Measurements from ENCODE around the gene UBE2Q2.

UBE2Q2 gene

DNA sequence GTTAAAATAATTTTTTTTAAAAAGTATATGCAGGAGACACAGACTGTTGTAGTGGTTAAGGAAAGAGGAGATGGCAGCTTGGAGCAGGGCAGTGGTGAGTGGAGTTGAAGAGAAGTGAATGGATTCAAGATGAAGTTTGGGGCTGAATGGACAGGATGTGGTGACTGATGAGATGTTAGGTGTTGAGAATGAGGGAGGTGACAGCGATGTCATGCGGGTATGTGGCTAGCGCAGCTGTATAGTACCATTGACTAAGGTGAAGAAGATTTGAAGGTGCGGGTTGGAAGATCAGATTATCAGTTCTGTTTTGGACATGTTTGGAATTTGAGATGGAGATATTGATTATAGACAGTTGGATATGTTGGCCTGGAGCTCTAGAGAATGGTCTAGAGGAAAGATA, 80.5 kb downstream of the UBE2Q2 start:
- no peak for DNase-seq (ENCODE audit: low read depth)

DNA sequence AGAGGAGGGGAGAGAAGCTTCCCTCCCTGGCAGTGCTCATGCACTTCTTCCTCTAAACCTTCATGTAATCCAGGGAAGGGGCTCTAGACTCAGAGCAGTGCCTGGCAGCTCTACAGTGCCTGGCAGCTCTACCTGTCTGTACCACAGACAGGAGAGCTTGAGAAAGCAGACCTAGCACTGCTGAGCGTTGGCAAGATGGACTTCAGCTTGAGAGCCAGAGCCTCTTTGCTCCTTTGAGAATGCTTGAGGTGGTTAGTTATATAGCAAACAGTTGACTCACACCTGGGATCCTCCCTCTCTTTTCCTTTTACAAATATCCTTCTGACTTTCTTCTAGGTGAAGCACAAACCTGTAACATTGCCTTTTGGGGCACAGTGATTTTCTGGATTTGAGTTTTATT, 81.3 kb downstream of the UBE2Q2 start:
- DNase-seq (ENCODE audit: low read depth): no peak

GRCh38 chr15:75925440-75925839, 82.2 kb downstream of the UBE2Q2 start:
- DNase-seq (ENCODE audit: low read depth): no peak

DNA sequence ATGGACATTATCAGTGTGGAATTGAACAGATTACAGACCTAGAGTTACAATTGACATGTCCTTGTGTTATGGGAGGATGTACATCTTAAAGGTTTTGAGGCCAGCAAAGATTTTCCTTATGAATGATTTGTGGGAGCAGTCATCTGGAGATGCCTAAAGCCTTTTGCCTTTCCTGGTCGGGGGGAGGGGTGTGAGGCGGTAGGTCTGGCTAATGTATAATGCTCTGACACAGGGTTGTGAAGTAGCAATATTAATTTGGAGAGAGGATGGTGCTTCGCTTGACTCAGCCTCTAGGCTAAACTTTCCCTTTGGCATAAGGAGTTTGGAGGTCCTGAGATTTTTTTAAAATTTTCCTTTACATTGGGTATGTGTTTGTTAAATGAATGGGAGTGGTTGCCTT, 83.7 kb downstream of the UBE2Q2 start:
- DNase-seq (ENCODE audit: low read depth): no peak

GRCh38 chr15:75927601-75928000, 84.4 kb downstream of the UBE2Q2 start:
- no peak for DNase-seq (ENCODE audit: low read depth)

DNA sequence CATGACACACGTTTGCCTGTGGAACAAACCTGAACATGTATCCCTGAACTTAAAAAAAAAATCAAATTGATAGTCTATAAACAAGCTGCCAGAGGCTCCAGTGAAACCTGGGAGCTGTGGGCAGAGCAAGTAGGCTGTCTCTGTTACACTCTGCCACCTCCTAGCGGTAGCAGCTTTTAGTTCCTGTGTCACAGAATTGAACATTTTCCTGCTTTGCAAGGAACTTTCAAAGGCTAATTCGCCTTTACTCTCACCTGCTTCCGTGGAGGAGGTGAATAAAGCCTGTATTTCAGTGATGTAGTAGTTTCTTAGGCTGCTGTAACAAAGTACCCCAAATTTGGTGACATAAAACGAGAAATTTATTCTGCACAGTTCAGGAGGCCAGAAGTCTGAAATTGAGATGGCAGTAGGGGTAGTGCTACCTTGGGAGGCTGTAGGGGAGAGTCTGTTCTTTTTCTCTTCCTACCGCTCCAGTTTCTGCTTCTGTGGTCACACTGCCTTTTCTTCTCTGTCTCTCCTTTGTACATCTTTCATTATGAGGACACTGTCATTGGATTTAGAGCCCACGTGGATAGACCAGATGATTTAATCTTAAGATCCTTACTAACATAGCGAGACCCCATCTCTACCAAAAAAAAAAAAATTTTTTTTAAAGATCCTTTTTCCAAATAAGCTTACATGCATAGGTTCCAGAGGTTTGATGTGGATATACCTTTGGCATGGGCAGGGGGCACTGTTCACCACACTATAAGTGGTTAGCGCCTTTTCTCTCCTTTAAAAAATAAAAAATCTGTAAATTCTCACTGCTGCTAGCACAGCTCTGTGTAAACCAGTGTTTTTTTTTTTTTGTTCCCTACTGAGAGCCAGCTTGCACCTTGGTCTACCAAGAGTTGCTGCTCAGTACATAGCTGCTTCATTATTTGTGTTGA, 85.7 kb downstream of the UBE2Q2 start:
- DNase-seq (ENCODE audit: low read depth): no peak

DNA sequence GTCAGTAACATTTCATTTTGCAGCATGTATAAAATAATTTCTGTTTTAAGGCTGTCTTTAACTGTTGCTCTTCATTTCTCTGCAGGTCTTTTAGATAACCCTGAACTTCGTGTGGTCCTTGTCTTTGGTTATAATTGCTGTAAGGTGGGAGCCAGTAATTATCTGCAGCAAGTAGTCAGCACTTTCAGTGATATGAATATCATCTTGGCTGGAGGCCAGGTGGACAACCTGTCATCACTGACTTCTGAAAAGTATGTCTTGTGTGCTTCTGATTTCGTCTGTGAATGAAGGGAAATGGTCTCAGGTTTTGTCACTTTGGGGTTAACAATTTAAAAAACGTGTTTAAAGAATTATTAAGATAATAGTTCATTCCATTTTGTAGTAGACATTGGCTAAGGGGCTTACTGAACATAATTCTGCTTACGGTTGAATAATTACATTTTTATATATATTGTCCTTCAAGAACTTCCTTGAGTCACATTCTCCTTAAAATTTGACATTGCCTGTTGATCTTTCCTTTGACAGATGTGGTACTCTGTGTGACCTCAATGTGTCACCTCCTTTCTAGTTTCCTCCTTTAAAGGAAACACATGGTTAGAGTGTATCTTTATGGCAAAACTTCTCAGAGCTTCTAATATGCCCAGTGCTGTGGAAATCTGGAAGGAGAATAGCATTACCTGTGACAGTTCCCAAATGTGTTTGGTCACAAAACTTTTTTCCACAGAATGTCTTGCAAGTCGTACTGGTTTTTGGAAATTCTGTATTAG, 86.7 kb downstream of the UBE2Q2 start:
- no peak for DNase-seq (ENCODE audit: low read depth)

- DNase-seq (ENCODE audit: low read depth): no peak
Measured at GRCh38 chr15:75930866-75931265, 87.6 kb downstream of the UBE2Q2 start.

- DNase-seq (ENCODE audit: low read depth): no peak
Measured at GRCh38 chr15:75942464-75942863, 99.2 kb downstream of the UBE2Q2 start.

- no peak for DNase-seq (ENCODE audit: low read depth)
Measured at GRCh38 chr15:75943246-75943645, 100.0 kb downstream of the UBE2Q2 start.

- no peak for DNase-seq (ENCODE audit: low read depth)
Measured at GRCh38 chr15:75943713-75944215, 100.5 kb downstream of the UBE2Q2 start.

GRCh38 chr15:75945953-75946352, 102.7 kb downstream of the UBE2Q2 start:
- DNase-seq (ENCODE audit: low read depth): no peak

- no peak for DNase-seq (ENCODE audit: low read depth)
Measured at GRCh38 chr15:75947092-75947491, 103.8 kb downstream of the UBE2Q2 start.

GRCh38 chr15:75948761-75949296, 105.6 kb downstream of the UBE2Q2 start:
- no peak for DNase-seq (ENCODE audit: low read depth)

All from activated gamma-delta T cell treated with anti-CD3 and anti-CD28 coated beads, Interleukin-2, amount 50 U/mL, for 16 hours (primary cell).